HG02885 (cell line): ENCODE results near the gene KCNJ3.
"Not testable (repeated sequence)": the region's sequence is repeated elsewhere in the genome, so short reads cannot be mapped to it uniquely, and the experiment has no call there.

Experiments
- ATAC-seq: cut with Tn5 transposase; IDR thresholded peaks from one replicate; pipeline ENCODE4 v1.9.1; 2021; ENCODE audit warnings: mild to moderate bottlenecking; ENCODE audit not compliant: unreplicated experiment, poor library complexity

The KCNJ3 gene

DNA sequence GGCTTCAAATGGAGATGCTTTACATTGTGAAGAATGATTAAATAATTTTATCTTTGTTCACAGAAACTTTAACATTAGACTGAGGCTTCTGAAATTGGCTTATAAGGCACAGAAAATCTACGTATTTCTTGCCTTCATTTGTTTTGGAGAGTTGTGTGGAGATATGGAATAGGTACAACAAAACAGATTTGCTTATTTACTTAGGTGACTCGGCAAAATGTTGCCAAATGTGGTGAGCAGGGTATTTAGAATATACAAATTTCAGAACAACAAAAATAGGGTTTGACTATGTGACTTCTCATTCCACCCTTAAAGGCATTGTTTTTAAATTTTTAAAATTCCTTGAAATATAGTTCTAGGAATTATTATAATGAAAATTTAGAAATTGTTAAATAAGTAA, 134.2 kb downstream of the KCNJ3 start:
- no peak for ATAC-seq

DNA sequence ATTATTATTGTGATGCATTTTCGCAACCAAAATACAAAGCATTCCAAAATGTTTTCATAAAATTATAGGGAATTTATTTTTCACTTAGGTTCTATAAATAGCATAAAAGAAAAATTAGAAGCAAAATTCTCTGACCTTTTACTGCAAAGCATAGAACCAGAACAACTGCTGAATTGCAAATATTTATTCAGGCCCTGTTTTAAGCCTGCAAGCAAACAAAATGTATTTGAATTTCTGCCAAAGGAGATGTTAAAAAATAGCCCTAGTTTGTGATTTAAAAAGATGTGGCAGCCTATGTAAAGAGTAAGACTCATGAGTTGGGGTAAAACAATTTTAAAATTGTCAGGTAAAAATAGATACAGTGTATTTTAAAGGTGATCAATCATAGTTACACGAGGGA, 138.1 kb downstream of the KCNJ3 start:
- ATAC-seq = no peak

DNA sequence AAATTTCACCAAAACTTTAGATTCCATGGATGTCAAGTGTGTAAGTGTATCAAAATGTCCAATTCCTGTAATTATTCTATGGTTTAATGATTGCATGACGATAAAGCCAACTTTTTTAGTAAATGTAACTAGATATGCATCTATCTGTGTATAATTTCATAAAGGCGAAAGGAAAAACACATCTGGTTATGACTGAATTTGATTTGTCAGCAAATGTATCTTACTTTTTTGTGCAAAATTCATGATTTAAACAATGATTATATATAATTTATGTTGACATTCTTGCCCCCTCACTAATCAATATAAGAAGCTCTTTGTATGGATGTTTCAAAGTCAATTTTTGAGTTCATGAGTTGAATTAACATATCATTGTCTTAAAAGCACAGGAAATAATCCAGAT, 138.5 kb downstream of the KCNJ3 start:
- ATAC-seq = no peak

DNA sequence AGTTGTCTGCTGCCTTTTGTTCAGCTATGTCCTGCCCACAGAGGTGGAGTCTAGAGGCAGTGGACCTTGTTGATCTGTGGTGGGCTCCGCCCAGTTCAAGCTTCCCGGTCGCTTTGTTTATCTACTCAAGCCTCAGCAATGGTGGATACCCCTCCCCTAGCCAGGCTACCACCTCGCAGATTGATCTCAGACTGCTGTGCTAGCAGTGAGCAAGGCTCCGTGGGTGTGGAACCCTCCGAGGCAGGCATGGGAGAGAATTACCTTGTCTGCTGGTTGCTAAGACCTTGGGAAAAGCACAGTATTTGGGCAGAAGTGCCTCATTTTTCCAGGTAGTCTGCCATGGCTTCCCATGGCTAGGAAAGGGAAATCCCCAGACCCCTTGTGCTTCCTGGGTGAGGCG, 146.0 kb downstream of the KCNJ3 start:
- no peak for ATAC-seq

DNA sequence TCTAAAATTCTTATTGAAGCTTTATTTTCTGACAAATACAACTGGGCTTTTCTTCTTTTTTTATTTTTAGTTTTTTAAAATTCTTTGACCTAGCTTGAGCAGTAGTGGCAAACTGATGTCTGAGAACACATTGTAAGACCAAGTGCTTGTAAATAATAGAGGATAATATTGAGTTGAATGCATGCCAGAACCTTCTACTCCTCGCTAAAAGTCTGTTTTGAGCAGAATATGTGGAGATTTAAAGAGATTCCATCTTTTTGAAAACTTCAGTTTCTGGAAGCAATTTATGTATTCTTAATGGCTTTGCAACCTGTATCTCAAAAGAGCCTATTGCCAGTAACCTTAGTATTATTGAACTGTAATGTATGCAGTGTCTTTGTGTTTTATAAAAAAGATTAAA, 148.3 kb downstream of the KCNJ3 start:
- ATAC-seq = no peak

DNA sequence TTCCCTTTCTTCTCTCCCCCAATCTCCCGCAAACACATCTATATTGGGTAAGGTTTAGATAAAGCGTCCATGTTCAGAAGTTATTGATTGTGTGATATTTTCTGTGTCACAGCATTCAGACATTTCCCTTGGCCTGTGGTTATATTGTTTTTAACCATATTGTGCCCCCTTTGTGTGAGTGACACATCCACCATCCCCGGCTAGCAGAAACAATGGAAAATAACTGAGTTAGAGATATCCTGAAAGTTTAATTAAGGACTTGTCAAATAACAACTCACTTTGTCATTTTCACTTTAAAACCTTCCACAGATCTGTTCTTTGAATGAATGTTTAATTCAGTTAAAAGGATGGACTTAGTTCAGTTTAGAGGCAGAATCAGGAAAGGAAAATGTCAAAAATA, 151.0 kb downstream of the KCNJ3 start:
- ATAC-seq = no peak

DNA sequence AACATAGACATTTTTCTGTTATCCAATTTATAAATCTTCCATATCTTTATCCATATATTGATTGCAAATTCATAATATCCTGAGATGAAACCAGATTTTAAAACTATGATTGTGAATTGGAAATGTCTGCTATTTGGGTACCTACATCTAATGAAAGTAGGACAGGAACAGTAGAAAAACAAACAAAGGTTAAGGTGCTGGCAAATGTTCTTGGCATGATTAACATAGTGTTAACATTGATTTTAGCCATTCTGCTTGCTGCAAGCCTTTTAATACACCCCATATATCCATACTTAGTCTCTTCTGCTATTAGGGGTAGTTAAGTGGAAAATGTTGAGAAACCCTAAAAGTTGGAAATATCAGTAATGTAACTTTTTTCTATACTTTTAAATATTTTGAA, 152.0 kb downstream of the KCNJ3 start:
- ATAC-seq = no peak

DNA sequence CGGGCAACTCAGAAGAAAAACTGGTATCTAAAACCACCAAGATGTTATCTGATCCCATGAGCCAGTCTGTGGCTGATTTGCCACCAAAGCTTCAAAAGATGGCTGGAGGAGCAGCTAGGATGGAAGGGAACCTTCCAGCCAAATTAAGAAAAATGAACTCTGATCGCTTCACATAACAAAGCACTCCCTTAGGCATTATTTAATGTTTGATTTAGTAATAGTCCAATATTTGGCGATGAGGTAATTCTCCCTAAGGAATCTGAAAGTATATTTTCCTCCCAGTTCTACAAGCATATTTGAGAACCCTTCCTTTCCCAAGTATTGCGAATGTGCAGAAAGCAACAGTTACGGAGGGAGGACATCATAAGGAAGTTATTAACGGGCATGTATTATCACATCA, 156.6 kb downstream of the KCNJ3 start:
- ATAC-seq = no peak

DNA sequence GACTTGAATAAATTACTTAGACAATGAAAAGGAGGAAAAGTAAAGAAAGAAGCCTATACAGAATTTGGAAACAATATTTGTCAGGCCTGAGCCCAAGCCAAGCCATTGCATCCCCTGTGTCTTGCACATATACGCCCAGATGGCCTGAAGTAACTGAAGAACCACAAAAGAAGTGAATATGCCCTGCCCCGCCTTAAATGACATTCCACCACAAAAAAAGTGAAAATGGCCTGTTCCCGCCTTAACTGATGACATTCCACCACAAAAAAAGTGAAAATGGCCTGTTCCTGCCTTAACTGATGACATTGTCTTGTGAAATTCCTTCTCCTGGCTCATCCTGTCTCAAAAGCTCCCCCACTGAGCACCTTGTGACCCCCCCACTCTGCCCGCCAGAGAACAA, 168.7 kb downstream of the KCNJ3 start:
- ATAC-seq = not testable (repeated sequence)

DNA sequence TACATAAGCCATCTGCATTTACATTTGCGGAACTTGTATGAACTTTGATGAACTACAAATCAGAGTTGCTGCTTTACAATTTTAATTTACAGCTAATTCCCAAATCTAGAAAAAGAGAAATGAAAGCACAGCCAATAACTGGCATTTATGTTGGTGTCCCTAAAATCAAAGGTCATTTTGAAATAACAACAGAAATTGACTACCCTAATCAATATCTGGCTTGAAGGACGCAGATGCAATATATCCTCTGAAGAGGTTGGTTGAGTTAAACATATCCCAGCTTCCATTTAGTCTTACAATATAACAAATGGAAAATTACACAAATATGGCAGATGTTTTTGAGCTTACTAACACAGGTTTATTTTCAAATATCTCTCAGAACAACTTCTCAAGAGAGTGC, 177.5 kb downstream of the KCNJ3 start:
- no peak for ATAC-seq

DNA sequence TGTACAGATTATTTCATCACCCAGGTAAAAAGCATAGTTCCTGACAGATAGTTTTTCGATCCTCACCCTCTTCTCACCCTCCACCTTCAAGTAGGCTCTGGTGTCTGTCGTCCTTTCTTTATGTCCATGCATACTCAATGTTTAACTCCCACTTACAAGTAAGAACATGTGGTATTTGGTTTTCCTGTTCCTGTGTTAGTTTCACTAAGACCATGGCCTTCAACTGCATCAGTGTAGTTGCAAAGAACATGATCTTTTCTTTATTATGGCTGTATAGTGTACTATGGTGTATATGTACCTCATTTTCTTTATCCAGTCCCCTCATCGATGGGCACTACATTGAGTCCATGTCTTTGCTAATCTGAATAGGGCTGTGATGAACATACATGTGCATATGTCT, 184.2 kb downstream of the KCNJ3 start:
- no peak for ATAC-seq

DNA sequence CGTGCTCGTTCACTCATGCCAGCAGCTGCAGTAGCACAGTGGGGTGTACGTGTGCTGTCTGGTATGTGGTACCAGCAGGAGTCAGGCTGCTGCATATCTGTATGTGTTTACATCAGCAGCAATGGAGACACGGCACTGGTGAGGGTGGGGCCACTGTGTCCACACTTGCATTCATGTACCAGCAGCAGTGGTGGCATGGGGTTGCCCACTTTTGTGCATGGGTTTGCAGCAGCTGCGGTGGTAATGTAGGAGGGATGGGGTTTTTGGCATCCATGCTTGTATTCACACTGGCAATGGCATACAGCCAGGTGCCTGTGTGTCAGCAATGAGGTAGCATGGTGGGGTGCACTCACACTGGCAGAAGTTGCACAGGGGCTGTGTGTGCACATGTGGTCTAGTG, 187.8 kb downstream of the KCNJ3 start:
- ATAC-seq = no peak

DNA sequence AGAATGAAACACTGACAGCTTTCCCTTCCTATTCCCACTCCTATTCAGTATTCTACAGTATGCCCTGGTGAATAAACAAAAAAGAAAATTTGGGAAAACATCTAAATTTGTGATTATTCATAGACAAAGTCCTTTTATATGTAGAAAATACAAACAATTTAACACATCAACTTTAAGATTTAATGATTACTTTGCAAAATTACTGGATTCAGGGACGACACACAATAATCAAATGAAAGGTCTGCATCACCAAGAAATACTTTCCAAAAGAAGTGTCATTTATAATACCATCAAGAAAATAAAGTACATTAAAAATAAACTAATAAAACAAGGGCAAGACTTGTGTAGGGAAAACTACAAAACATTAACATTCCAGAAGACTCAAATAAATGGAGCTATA, 199.8 kb downstream of the KCNJ3 start:
- no peak for ATAC-seq

DNA sequence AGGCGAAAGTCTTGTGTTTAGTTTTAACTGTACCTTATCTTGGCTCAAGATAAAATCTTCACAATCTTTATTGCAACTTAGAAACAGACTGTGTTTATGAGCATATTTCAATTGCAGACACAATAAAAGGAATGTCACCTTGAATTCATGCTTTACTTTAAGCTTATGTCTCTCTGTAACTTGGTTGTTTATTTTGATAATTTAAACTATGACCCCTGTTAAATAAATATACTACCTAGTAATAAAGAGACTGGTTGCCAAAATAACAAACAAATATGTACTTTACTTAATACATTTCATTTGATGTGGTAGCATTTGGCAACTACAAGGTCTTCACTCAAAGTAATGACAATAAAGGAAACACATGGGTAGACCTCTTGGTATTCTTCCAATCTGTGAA, 202.6 kb downstream of the KCNJ3 start:
- ATAC-seq = no peak
